Measurements from ENCODE around the gene AUTS2.
A peak's percentile ranks its signal among the peaks of the same experiment; 100 is the strongest.

AUTS2 gene

GRCh38 chr7:69654381-69654780, 56.1 kb downstream of the AUTS2 start:
- Histone ChIP-seq H3K9ac (ENCODE audit: low read length) (peak overlapping the region; percentile 51), H3K4me3 (ENCODE audit: low read depth, low read length, poor library complexity, severe bottlenecking) (peak overlapping the region; percentile 21), H3F3A (ENCODE audit: insufficient read depth, low read length) (0 out of 2 replicates have a peak, but pooled peaks cover 6% of the 10 kb centered on the region), H3K9me2 (ENCODE audit: low read depth, low read length) (no peaks in the 10 kb centered on the region), H3K79me2 (ENCODE audit: insufficient read depth, low read length) (peaks cover 92% of the 10 kb centered on the region), H3K4me1 (ENCODE audit: insufficient read depth, low read length, severe bottlenecking) (peaks cover 100% of the 10 kb centered on the region), H4K20me1 (ENCODE audit: insufficient read depth, low read length) (no peaks in the 10 kb centered on the region), H3K27me3 (ENCODE audit: insufficient read depth, low read length) (no peaks in the 10 kb centered on the region), H2AFZ (ENCODE audit: low read length) (no peak overlapping the region), H3K36me3 (ENCODE audit: insufficient read depth, low read length) (no peaks in the 10 kb centered on the region), H3K9me3 (ENCODE audit: low read length) (no peaks in the 10 kb centered on the region), H3K27ac (ENCODE audit: low read depth, low read length, poor library complexity, severe bottlenecking) (peak overlapping the region; percentile 95), H3K4me2 (ENCODE audit: low read length) (peak overlapping the region; percentile 57)
- TF ChIP-seq EZH2 (IDR thresholded peaks at IDR 0.05; ENCODE audit: borderline replicate concordance, low read length): no peak
- no peak for TF ChIP-seq CTCF (IDR thresholded peaks at IDR 0.05; ENCODE audit: low read length)

- Histone ChIP-seq H3K9me2 (ENCODE audit: low read depth, low read length) (no peaks in the 10 kb centered on the region), H3K27me3 (ENCODE audit: insufficient read depth, low read length) (no peaks in the 10 kb centered on the region), H3K9ac (ENCODE audit: low read length) (peak overlapping the region; percentile 51), H3K4me3 (ENCODE audit: low read depth, low read length, poor library complexity, severe bottlenecking) (peak overlapping the region; percentile 21), H3K4me2 (ENCODE audit: low read length) (peak overlapping the region; percentile 57), H3K36me3 (ENCODE audit: insufficient read depth, low read length) (no peaks in the 10 kb centered on the region), H3K79me2 (ENCODE audit: insufficient read depth, low read length) (peaks cover 92% of the 10 kb centered on the region), H3K27ac (ENCODE audit: low read depth, low read length, poor library complexity, severe bottlenecking) (peak overlapping the region; percentile 95), H3K9me3 (ENCODE audit: low read length) (no peaks in the 10 kb centered on the region), H3K4me1 (ENCODE audit: insufficient read depth, low read length, severe bottlenecking) (peaks cover 100% of the 10 kb centered on the region), H2AFZ (ENCODE audit: low read length) (no peak overlapping the region), H3F3A (ENCODE audit: insufficient read depth, low read length) (0 out of 2 replicates have a peak, but pooled peaks cover 6% of the 10 kb centered on the region), H4K20me1 (ENCODE audit: insufficient read depth, low read length) (no peaks in the 10 kb centered on the region)
- TF ChIP-seq CTCF (IDR thresholded peaks at IDR 0.05; ENCODE audit: low read length) (no peak), EZH2 (IDR thresholded peaks at IDR 0.05; ENCODE audit: borderline replicate concordance, low read length) (no peak)
Measured at GRCh38 chr7:69654849-69655707, 56.8 kb downstream of the AUTS2 start.

GRCh38 chr7:69656077-69656476, 57.8 kb downstream of the AUTS2 start:
- no peak for TF ChIP-seq EZH2 (IDR thresholded peaks at IDR 0.05; ENCODE audit: borderline replicate concordance, low read length)
- TF ChIP-seq CTCF (IDR thresholded peaks at IDR 0.05; ENCODE audit: low read length): no peak
- peaks cover 92% of the 10 kb centered on the region for H3K79me2 ChIP-seq (ENCODE audit: insufficient read depth, low read length)
- H2AFZ ChIP-seq (ENCODE audit: low read length): no peak overlapping the region
- H3K4me1 ChIP-seq (ENCODE audit: insufficient read depth, low read length, severe bottlenecking): peaks cover 100% of the 10 kb centered on the region
- H4K20me1 ChIP-seq (ENCODE audit: insufficient read depth, low read length): no peaks in the 10 kb centered on the region
- H3K9ac ChIP-seq (ENCODE audit: low read length): peak overlapping the region; percentile 51
- H3K9me3 ChIP-seq (ENCODE audit: low read length): no peaks in the 10 kb centered on the region
- peak overlapping the region; percentile 57 for H3K4me2 ChIP-seq (ENCODE audit: low read length)
- H3K4me3 ChIP-seq (ENCODE audit: low read depth, low read length, poor library complexity, severe bottlenecking): peak overlapping the region; percentile 21
- no peaks in the 10 kb centered on the region for H3K9me2 ChIP-seq (ENCODE audit: low read depth, low read length)
- H3F3A ChIP-seq (ENCODE audit: insufficient read depth, low read length): 0 out of 2 replicates have a peak, but pooled peaks cover 6% of the 10 kb centered on the region
- no peaks in the 10 kb centered on the region for H3K36me3 ChIP-seq (ENCODE audit: insufficient read depth, low read length)
- H3K27ac ChIP-seq (ENCODE audit: low read depth, low read length, poor library complexity, severe bottlenecking): peak overlapping the region; percentile 95
- H3K27me3 ChIP-seq (ENCODE audit: insufficient read depth, low read length): no peaks in the 10 kb centered on the region

Data from OCI-LY1 (cell line).